HCT116 (cell line): ENCODE measurements around the gene C2orf80. TPM values are rescaled to one million over a fixed set of nuclear protein-coding genes. Genes with fewer than 3 reads are reported as not detected.
"Not testable (repeated sequence)": the region's sequence is repeated elsewhere in the genome, so short reads cannot be mapped to it uniquely, and the experiment has no call there.

Source experiments
- ATAC-seq: fragments of 200-7000 bp; cut with Tn5 transposase; 2 replicates; pipeline ENCODE4 v1.9.1; 2020; ENCODE audit warnings: mild to moderate bottlenecking, moderate library complexity
- BruUV-seq: library from RNA; stranded (reverse); fragments of 400-500 nt; replicated peaks from 2 replicates; lab custom pipeline; 2021; lab: Mats Ljungman, UMichigan
- CTCF ChIA-PET: fragments of 300-600 bp; sonication (Branson Sonifier 250); formaldehyde crosslinking; loops from one replicate; lab custom pipeline; 2021; ENCODE audit warnings: antibody characterized with exemption; lab: Charles Lee
- POLR2A ChIA-PET: fragments of 300-600, 350-600 bp; sonication (Branson Sonifier 250); formaldehyde crosslinking; loops from one replicate; lab custom pipeline; 2021; ENCODE audit warnings: antibody characterized with exemption; lab: Charles Lee
- RAD21 ChIA-PET, 2 experiments: fragments of 300-600 bp; sonication (Branson Sonifier 250); formaldehyde crosslinking; loops; one replicate each; lab custom pipeline; 2023; ENCODE audit warnings: low total read pairs in 2 of 2; ENCODE audit not compliant: uncharacterized antibody in 2 of 2, unreplicated experiment in 2 of 2, low non-redundant PET in 1 of 2; lab: Charles Lee
- DNase-seq: peaks from one replicate; pipeline ENCODE4 v3.0.0-alpha.2; 2010; ENCODE audit warnings: low read depth, low spot score
- H2AFZ ChIP-seq: fragments of 200-600 bp; shearing (Covaris generic), sonication (generic); 2 replicates; pipeline ENCODE4 v1.6.1; 2017; ENCODE audit warnings: low read depth, mixed run types, mixed read lengths, antibody characterized with exemption, low read length; ENCODE audit not compliant: poor library complexity, severe bottlenecking
- H3K27ac ChIP-seq: 2 replicates; pipeline ENCODE4 v1.5.1; 2012; ENCODE audit warnings: low read depth, low read length
- H3K27me3 ChIP-seq: fragments of 200-600 bp; sonication (generic); 2 replicates; pipeline ENCODE4 v1.6.1; 2016; ENCODE audit warnings: mixed run types, low read length, mixed read lengths; ENCODE audit not compliant: insufficient read depth
- H3K36me3 ChIP-seq, 2 experiments: fragments of 200-500 bp in 1 of 2; fragments of 200-600 bp in 1 of 2; sonication (Bioruptor generic) in 1 of 2; sonication (generic) in 1 of 2; 2 replicates each; pipeline versions ENCODE4 v1.5.1 to v1.6.1; 2014 to 2016; ENCODE audit warnings: low read length in 2 of 2, inconsistent platforms in 1 of 2, mixed read lengths in 1 of 2, mixed run types in 1 of 2; ENCODE audit not compliant: insufficient read depth in 2 of 2, control insufficient read depth in 1 of 2
- H3K4me1 ChIP-seq, 2 experiments: fragments of 200-600 bp in 1 of 2; sonication (generic) in 1 of 2; 2 replicates each; pipeline versions ENCODE4 v1.5.1 to v1.6.1; 2012 to 2017; ENCODE audit warnings: low read length in 2 of 2, inconsistent platforms in 1 of 2, mild to moderate bottlenecking in 1 of 2, mixed read lengths in 1 of 2, mixed run types in 1 of 2, moderate library complexity in 1 of 2; ENCODE audit not compliant: insufficient read depth in 2 of 2, control insufficient read depth in 1 of 2
- H3K4me2 ChIP-seq: fragments of 200-600 bp; sonication (generic); 2 replicates; pipeline ENCODE4 v1.6.1; 2017; ENCODE audit warnings: mixed run types, low read length, mixed read lengths
- H3K4me3 ChIP-seq, 2 experiments: fragments of 200-600 bp in 1 of 2; sonication (generic) in 1 of 2; replicated peaks in 1 of 2; 2 replicates each; pipeline ENCODE4 v1.5.1; 2011 to 2016; ENCODE audit warnings: low read length in 2 of 2, control low read depth in 1 of 2, low read depth in 1 of 2, mild to moderate bottlenecking in 1 of 2, mixed read lengths in 1 of 2, mixed run types in 1 of 2
- H3K79me2 ChIP-seq: fragments of 200-600 bp; sonication (generic); 2 replicates; pipeline ENCODE4 v1.6.1; 2017; ENCODE audit warnings: mild to moderate bottlenecking, mixed run types, low read length, moderate library complexity, mixed read lengths; ENCODE audit not compliant: insufficient read depth
- H3K9ac ChIP-seq: fragments of 200-600 bp; sonication (generic); 2 replicates; pipeline ENCODE4 v1.6.1; 2016; ENCODE audit warnings: low read length, mixed read lengths
- H3K9me2 ChIP-seq: fragments of 200-600 bp; sonication (generic), shearing (Covaris generic); 2 replicates; pipeline ENCODE4 v1.6.1; 2017; ENCODE audit warnings: mixed run types, mild to moderate bottlenecking, moderate library complexity; ENCODE audit not compliant: insufficient read depth
- H3K9me3 ChIP-seq, 2 experiments: fragments of 200-500 bp in 1 of 2; fragments of 200-600 bp in 1 of 2; sonication (Bioruptor generic) in 1 of 2; sonication (generic) in 1 of 2; 2 replicates each; pipeline ENCODE4 v1.6.1; 2014 to 2017; ENCODE audit warnings: low read length in 2 of 2, mixed read lengths in 2 of 2, inconsistent platforms in 1 of 2, low read depth in 1 of 2, mild to moderate bottlenecking in 1 of 2, mixed run types in 1 of 2, moderate library complexity in 1 of 2; ENCODE audit not compliant: control insufficient read depth in 1 of 2, insufficient read depth in 1 of 2
- H4K20me1 ChIP-seq: fragments of 200-600 bp; sonication (generic), shearing (Covaris generic); 2 replicates; pipeline ENCODE4 v1.6.1; 2017; ENCODE audit warnings: mixed run types, mild to moderate bottlenecking, moderate library complexity; ENCODE audit not compliant: insufficient read depth
- ATF3 ChIP-seq: IDR thresholded peaks from 2 replicates; pipeline ENCODE4 v1.6.1; 2012
- CBX3 ChIP-seq: IDR thresholded peaks from 2 replicates; pipeline ENCODE4 v1.6.1; 2012; ENCODE audit warnings: low read depth
- ELF1 ChIP-seq: IDR thresholded peaks from 2 replicates; pipeline ENCODE4 v1.6.1; 2012; ENCODE audit warnings: low read depth, borderline replicate concordance
- EZH2 ChIP-seq: fragments of 200-600 bp; sonication (generic); IDR thresholded peaks from 2 replicates; pipeline ENCODE4 v1.6.1; 2017; ENCODE audit warnings: antibody characterized with exemption, mixed run types
- FOSL1 ChIP-seq: IDR thresholded peaks from 2 replicates; pipeline ENCODE4 v1.6.1; 2012; ENCODE audit warnings: low read depth
- POLR2A ChIP-seq: IDR thresholded peaks from 2 replicates; pipeline ENCODE4 v1.7.0; 2011; ENCODE audit warnings: borderline replicate concordance; ENCODE audit not compliant: insufficient read depth, insufficient read length; ENCODE audit errors: extremely low read depth
- POLR2AphosphoS5 ChIP-seq: IDR thresholded peaks from 2 replicates; pipeline ENCODE4 v1.6.1; 2011; ENCODE audit warnings: mild to moderate bottlenecking, low read depth, low read length, moderate library complexity
- RAD21 ChIP-seq: IDR thresholded peaks from 2 replicates; pipeline ENCODE4 v1.6.1; 2012; ENCODE audit warnings: low read depth, mild to moderate bottlenecking
- REST ChIP-seq: IDR thresholded peaks from 2 replicates; pipeline ENCODE4 v1.6.1; 2012; ENCODE audit warnings: low read depth
- SIN3A ChIP-seq: IDR thresholded peaks from 2 replicates; pipeline ENCODE4 v1.6.1; 2012; ENCODE audit warnings: low read depth
- SP1 ChIP-seq: IDR thresholded peaks from 2 replicates; pipeline ENCODE4 v1.6.1; 2012; ENCODE audit warnings: low read depth
- SRF ChIP-seq: IDR thresholded peaks from 2 replicates; pipeline ENCODE4 v1.6.1; 2012; ENCODE audit warnings: low read depth
- TCF7L2 ChIP-seq: IDR thresholded peaks from 2 replicates; pipeline ENCODE4 v1.7.0; 2011; ENCODE audit warnings: borderline replicate concordance, inconsistent platforms; ENCODE audit not compliant: insufficient read depth, insufficient read length; ENCODE audit errors: extremely low read depth
- YY1 ChIP-seq: IDR thresholded peaks from 2 replicates; pipeline ENCODE4 v1.6.1; 2011; ENCODE audit warnings: low read length, low read depth, moderate library complexity, mild to moderate bottlenecking; ENCODE audit not compliant: insufficient replicate concordance; ENCODE audit errors: extremely low read depth
- ZBTB33 ChIP-seq: IDR thresholded peaks from 2 replicates; pipeline ENCODE4 v1.6.1; 2011; ENCODE audit warnings: mild to moderate bottlenecking, low read length, moderate library complexity; ENCODE audit not compliant: insufficient replicate concordance; ENCODE audit errors: extremely low read depth
- ZFX ChIP-seq: fragments of 450-650 bp; IDR thresholded peaks from 2 replicates; pipeline ENCODE4 v1.6.1; 2017
- ZNF274 ChIP-seq: fragments of 200-500 bp; sonication (Bioruptor generic); IDR thresholded peaks from 2 replicates; pipeline ENCODE4 v1.6.1; 2014; ENCODE audit warnings: mild to moderate bottlenecking, low read depth, low read length, inconsistent platforms
- intact Hi-C: fragments of 100-400 bp; cut with micrococcal nuclease; formaldehyde crosslinking; loops from 2 replicates; pipeline ENCODE4 v1.10.0; 2022
- total RNA-seq: library from RNA; stranded (reverse); gene quantifications from one replicate; pipeline ENCODE4 v1.2.1, GENCODE V29; 2021; ENCODE audit not compliant: unreplicated experiment

The C2orf80 gene
- total RNA-seq, 1 experiment from 2014 or later, result not detected

GRCh38 chr2:208139447-208139846, 50.4 kb downstream of the C2orf80 start:
- H3K4me1 ChIP-seq, result no peaks in the 10 kb centered on the region
- no peaks in the 10 kb centered on the region for H3K27me3 ChIP-seq
- no peak overlapping the region for H3K9ac ChIP-seq
- ATAC-seq (no peak), DNase-seq (no peak)
- POLR2A ChIA-PET, result no interaction called here
- BruUV-seq, result no TSS peak
- H3K9me3 ChIP-seq, result no peaks in the 10 kb centered on the region
- H3K79me2 ChIP-seq, result no peaks in the 10 kb centered on the region
- no peaks in the 10 kb centered on the region for H4K20me1 ChIP-seq
- no peak overlapping the region for H2AFZ ChIP-seq
- RAD21 ChIA-PET, result no interaction called here
- no peak overlapping the region for H3K27ac ChIP-seq
- H3K4me2 ChIP-seq, result no peak overlapping the region
- no peaks in the 10 kb centered on the region for H3K36me3 ChIP-seq
- H3K4me3 ChIP-seq, result no peak overlapping the region
- no peaks in the 10 kb centered on the region for H3K9me2 ChIP-seq
- TF ChIP-seq CBX3 (no peak), TCF7L2 (no peak), EZH2 (no peak), POLR2A (no peak), ZNF274 (no peak), FOSL1 (no peak), ATF3 (no peak), ZBTB33 (no peak), SP1 (no peak), RAD21 (no peak), REST (no peak), ELF1 (no peak), POLR2AphosphoS5 (no peak), YY1 (no peak), ZFX (no peak), SIN3A (no peak), SRF (no peak)
- TF ChIP-seq, all 23 proteins: peak for 0
- CTCF ChIA-PET, result no interaction called here
- intact Hi-C loops, result no loop called here

- H3K36me3 ChIP-seq, H4K20me1 ChIP-seq, H3K79me2 ChIP-seq, H3K9me3 ChIP-seq, H3K9ac ChIP-seq, POLR2A ChIA-PET, BruUV-seq, DNase-seq, CTCF ChIA-PET, H3K4me2 ChIP-seq, ATAC-seq, H3K9me2 ChIP-seq, H3K4me1 ChIP-seq, H3K27ac ChIP-seq, H3K27me3 ChIP-seq, H2AFZ ChIP-seq, H3K4me3 ChIP-seq, RAD21 ChIA-PET, intact Hi-C loops: not testable (repeated sequence)
Observed at GRCh38 chr2:208138334-208138733, 51.5 kb downstream of the C2orf80 start.
